Measurements from ENCODE around the gene TRIML2.

- TF ChIP-seq, protein P1, sequence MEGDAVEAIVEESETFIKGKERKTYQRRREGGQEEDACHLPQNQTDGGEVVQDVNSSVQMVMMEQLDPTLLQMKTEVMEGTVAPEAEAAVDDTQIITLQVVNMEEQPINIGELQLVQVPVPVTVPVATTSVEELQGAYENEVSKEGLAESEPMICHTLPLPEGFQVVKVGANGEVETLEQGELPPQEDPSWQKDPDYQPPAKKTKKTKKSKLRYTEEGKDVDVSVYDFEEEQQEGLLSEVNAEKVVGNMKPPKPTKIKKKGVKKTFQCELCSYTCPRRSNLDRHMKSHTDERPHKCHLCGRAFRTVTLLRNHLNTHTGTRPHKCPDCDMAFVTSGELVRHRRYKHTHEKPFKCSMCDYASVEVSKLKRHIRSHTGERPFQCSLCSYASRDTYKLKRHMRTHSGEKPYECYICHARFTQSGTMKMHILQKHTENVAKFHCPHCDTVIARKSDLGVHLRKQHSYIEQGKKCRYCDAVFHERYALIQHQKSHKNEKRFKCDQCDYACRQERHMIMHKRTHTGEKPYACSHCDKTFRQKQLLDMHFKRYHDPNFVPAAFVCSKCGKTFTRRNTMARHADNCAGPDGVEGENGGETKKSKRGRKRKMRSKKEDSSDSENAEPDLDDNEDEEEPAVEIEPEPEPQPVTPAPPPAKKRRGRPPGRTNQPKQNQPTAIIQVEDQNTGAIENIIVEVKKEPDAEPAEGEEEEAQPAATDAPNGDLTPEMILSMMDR (IDR thresholded peaks at IDR 0.05), result no peak
- TF ChIP-seq POLR2A (IDR thresholded peaks at IDR 0.05), result no peak
- TF ChIP-seq POLR2AphosphoS5 (IDR thresholded peaks at IDR 0.05), result no peak
These were observed 36.2 kb upstream of the TRIML2 start for GRCh38 chr4:188145601-188146000.

Data from breast epithelium (tissue), 3 donors.